HCT116 (cell line): ENCODE data around the gene MXRA7. TPM values are rescaled to one million over a fixed set of nuclear protein-coding genes. Genes with fewer than 3 reads are reported as not detected.

ENCODE experiments used
- ATAC-seq: fragments of 200-7000 bp; cut with Tn5 transposase; 2 replicates; pipeline ENCODE4 v1.9.1; 2020; ENCODE audit warnings: mild to moderate bottlenecking, moderate library complexity
- BruUV-seq: library from RNA; stranded (reverse); fragments of 400-500 nt; replicated peaks from 2 replicates; lab custom pipeline; 2021; lab: Mats Ljungman, UMichigan
- CTCF ChIA-PET: fragments of 300-600 bp; sonication (Branson Sonifier 250); formaldehyde crosslinking; loops from one replicate; lab custom pipeline; 2021; ENCODE audit warnings: antibody characterized with exemption; lab: Charles Lee
- POLR2A ChIA-PET: fragments of 300-600, 350-600 bp; sonication (Branson Sonifier 250); formaldehyde crosslinking; loops from one replicate; lab custom pipeline; 2021; ENCODE audit warnings: antibody characterized with exemption; lab: Charles Lee
- RAD21 ChIA-PET, 2 experiments: fragments of 300-600 bp; sonication (Branson Sonifier 250); formaldehyde crosslinking; loops; one replicate each; lab custom pipeline; 2023; ENCODE audit warnings: low total read pairs in 2 of 2; ENCODE audit not compliant: uncharacterized antibody in 2 of 2, unreplicated experiment in 2 of 2, low non-redundant PET in 1 of 2; lab: Charles Lee
- DNase-seq: peaks from one replicate; pipeline ENCODE4 v3.0.0-alpha.2; 2010; ENCODE audit warnings: low read depth, low spot score
- H2AFZ ChIP-seq: fragments of 200-600 bp; shearing (Covaris generic), sonication (generic); 2 replicates; pipeline ENCODE4 v1.6.1; 2017; ENCODE audit warnings: low read depth, mixed run types, mixed read lengths, antibody characterized with exemption, low read length; ENCODE audit not compliant: poor library complexity, severe bottlenecking
- H3K27ac ChIP-seq: 2 replicates; pipeline ENCODE4 v1.5.1; 2012; ENCODE audit warnings: low read depth, low read length
- H3K27me3 ChIP-seq: fragments of 200-600 bp; sonication (generic); 2 replicates; pipeline ENCODE4 v1.6.1; 2016; ENCODE audit warnings: mixed run types, low read length, mixed read lengths; ENCODE audit not compliant: insufficient read depth
- H3K36me3 ChIP-seq, 2 experiments: fragments of 200-500 bp in 1 of 2; fragments of 200-600 bp in 1 of 2; sonication (Bioruptor generic) in 1 of 2; sonication (generic) in 1 of 2; 2 replicates each; pipeline versions ENCODE4 v1.5.1 to v1.6.1; 2014 to 2016; ENCODE audit warnings: low read length in 2 of 2, inconsistent platforms in 1 of 2, mixed read lengths in 1 of 2, mixed run types in 1 of 2; ENCODE audit not compliant: insufficient read depth in 2 of 2, control insufficient read depth in 1 of 2
- H3K4me1 ChIP-seq, 2 experiments: fragments of 200-600 bp in 1 of 2; sonication (generic) in 1 of 2; 2 replicates each; pipeline versions ENCODE4 v1.5.1 to v1.6.1; 2012 to 2017; ENCODE audit warnings: low read length in 2 of 2, inconsistent platforms in 1 of 2, mild to moderate bottlenecking in 1 of 2, mixed read lengths in 1 of 2, mixed run types in 1 of 2, moderate library complexity in 1 of 2; ENCODE audit not compliant: insufficient read depth in 2 of 2, control insufficient read depth in 1 of 2
- H3K4me2 ChIP-seq: fragments of 200-600 bp; sonication (generic); 2 replicates; pipeline ENCODE4 v1.6.1; 2017; ENCODE audit warnings: mixed run types, low read length, mixed read lengths
- H3K4me3 ChIP-seq, 2 experiments: fragments of 200-600 bp in 1 of 2; sonication (generic) in 1 of 2; replicated peaks in 1 of 2; 2 replicates each; pipeline ENCODE4 v1.5.1; 2011 to 2016; ENCODE audit warnings: low read length in 2 of 2, control low read depth in 1 of 2, low read depth in 1 of 2, mild to moderate bottlenecking in 1 of 2, mixed read lengths in 1 of 2, mixed run types in 1 of 2
- H3K79me2 ChIP-seq: fragments of 200-600 bp; sonication (generic); 2 replicates; pipeline ENCODE4 v1.6.1; 2017; ENCODE audit warnings: mild to moderate bottlenecking, mixed run types, low read length, moderate library complexity, mixed read lengths; ENCODE audit not compliant: insufficient read depth
- H3K9ac ChIP-seq: fragments of 200-600 bp; sonication (generic); 2 replicates; pipeline ENCODE4 v1.6.1; 2016; ENCODE audit warnings: low read length, mixed read lengths
- H3K9me2 ChIP-seq: fragments of 200-600 bp; sonication (generic), shearing (Covaris generic); 2 replicates; pipeline ENCODE4 v1.6.1; 2017; ENCODE audit warnings: mixed run types, mild to moderate bottlenecking, moderate library complexity; ENCODE audit not compliant: insufficient read depth
- H3K9me3 ChIP-seq, 2 experiments: fragments of 200-500 bp in 1 of 2; fragments of 200-600 bp in 1 of 2; sonication (Bioruptor generic) in 1 of 2; sonication (generic) in 1 of 2; 2 replicates each; pipeline ENCODE4 v1.6.1; 2014 to 2017; ENCODE audit warnings: low read length in 2 of 2, mixed read lengths in 2 of 2, inconsistent platforms in 1 of 2, low read depth in 1 of 2, mild to moderate bottlenecking in 1 of 2, mixed run types in 1 of 2, moderate library complexity in 1 of 2; ENCODE audit not compliant: control insufficient read depth in 1 of 2, insufficient read depth in 1 of 2
- H4K20me1 ChIP-seq: fragments of 200-600 bp; sonication (generic), shearing (Covaris generic); 2 replicates; pipeline ENCODE4 v1.6.1; 2017; ENCODE audit warnings: mixed run types, mild to moderate bottlenecking, moderate library complexity; ENCODE audit not compliant: insufficient read depth
- CBX3 ChIP-seq: IDR thresholded peaks from 2 replicates; pipeline ENCODE4 v1.6.1; 2012; ENCODE audit warnings: low read depth
- CEBPB ChIP-seq: IDR thresholded peaks from 2 replicates; pipeline ENCODE4 v1.6.1; 2012; ENCODE audit warnings: low read depth
- EGR1 ChIP-seq: IDR thresholded peaks from 2 replicates; pipeline ENCODE4 v1.6.1; 2012; ENCODE audit warnings: low read depth
- EZH2 ChIP-seq: fragments of 200-600 bp; sonication (generic); IDR thresholded peaks from 2 replicates; pipeline ENCODE4 v1.6.1; 2017; ENCODE audit warnings: antibody characterized with exemption, mixed run types
- JUND ChIP-seq: IDR thresholded peaks from 2 replicates; pipeline ENCODE4 v1.6.1; 2012
- POLR2A ChIP-seq: IDR thresholded peaks from 2 replicates; pipeline ENCODE4 v1.7.0; 2011; ENCODE audit warnings: borderline replicate concordance; ENCODE audit not compliant: insufficient read depth, insufficient read length; ENCODE audit errors: extremely low read depth
- RAD21 ChIP-seq: IDR thresholded peaks from 2 replicates; pipeline ENCODE4 v1.6.1; 2012; ENCODE audit warnings: low read depth, mild to moderate bottlenecking
- SRF ChIP-seq: IDR thresholded peaks from 2 replicates; pipeline ENCODE4 v1.6.1; 2012; ENCODE audit warnings: low read depth
- YY1 ChIP-seq: IDR thresholded peaks from 2 replicates; pipeline ENCODE4 v1.6.1; 2011; ENCODE audit warnings: low read length, low read depth, moderate library complexity, mild to moderate bottlenecking; ENCODE audit not compliant: insufficient replicate concordance; ENCODE audit errors: extremely low read depth
- intact Hi-C: fragments of 100-400 bp; cut with micrococcal nuclease; formaldehyde crosslinking; loops from 2 replicates; pipeline ENCODE4 v1.10.0; 2022
- total RNA-seq: library from RNA; stranded (reverse); gene quantifications from one replicate; pipeline ENCODE4 v1.2.1, GENCODE V29; 2021; ENCODE audit not compliant: unreplicated experiment
- TF ChIP-seq, protein P1 (sequence below), 3 experiments: fragments of 200-600 bp in 1 of 3; sonication (generic) in 1 of 3; IDR thresholded peaks in 2 of 3; conservative IDR thresholded peaks in 1 of 3; 2 replicates each; pipeline ENCODE4 v1.5.1; 2012 to 2017; ENCODE audit warnings: low read depth in 2 of 3, low read length in 2 of 3, antibody characterized with exemption in 1 of 3, borderline replicate concordance in 1 of 3, control low read depth in 1 of 3, mild to moderate bottlenecking in 1 of 3, mixed read lengths in 1 of 3, mixed run types in 1 of 3, moderate library complexity in 1 of 3; ENCODE audit not compliant: insufficient read depth in 1 of 3

MXRA7 gene
- total RNA-seq, 1 experiment from 2014 or later: 57.1 TPM

- H3K27me3 ChIP-seq: no peaks in the 10 kb centered on the region
- ATAC-seq (no peak), DNase-seq (no peak)
- ChIA-PET RAD21 (no interaction called here), POLR2A (interaction anchor here (1.1 kb wide), 1 partner anchor 20 kb away, joined by 3 read pairs; no protein-coding TSS in a partner anchor), CTCF (interaction anchor here (1.3 to 2.0 kb wide), 2 partner anchors 10 to 169 kb away, joined by 7 to 10 read pairs; no protein-coding TSS in a partner anchor)
- intact Hi-C loops: no loop called here
- H4K20me1 ChIP-seq: no peaks in the 10 kb centered on the region
- H3K36me3 ChIP-seq: no peaks in the 10 kb centered on the region
- H3K4me3 ChIP-seq: no peak overlapping the region
- no peak overlapping the region for H3K4me2 ChIP-seq
- H3K4me1 ChIP-seq: peaks cover 22 to 24% of the 10 kb centered on the region in 2 experiments
- no peak overlapping the region for H2AFZ ChIP-seq
- 0 out of 2 replicates have a peak, but pooled peaks cover 1% of the 10 kb centered on the region for H3K79me2 ChIP-seq
- H3K9me2 ChIP-seq: no peaks in the 10 kb centered on the region
- H3K9me3 ChIP-seq: no peaks in the 10 kb centered on the region
- no peak overlapping the region for H3K9ac ChIP-seq
- no peak overlapping the region for H3K27ac ChIP-seq
- TF ChIP-seq, protein P1, sequence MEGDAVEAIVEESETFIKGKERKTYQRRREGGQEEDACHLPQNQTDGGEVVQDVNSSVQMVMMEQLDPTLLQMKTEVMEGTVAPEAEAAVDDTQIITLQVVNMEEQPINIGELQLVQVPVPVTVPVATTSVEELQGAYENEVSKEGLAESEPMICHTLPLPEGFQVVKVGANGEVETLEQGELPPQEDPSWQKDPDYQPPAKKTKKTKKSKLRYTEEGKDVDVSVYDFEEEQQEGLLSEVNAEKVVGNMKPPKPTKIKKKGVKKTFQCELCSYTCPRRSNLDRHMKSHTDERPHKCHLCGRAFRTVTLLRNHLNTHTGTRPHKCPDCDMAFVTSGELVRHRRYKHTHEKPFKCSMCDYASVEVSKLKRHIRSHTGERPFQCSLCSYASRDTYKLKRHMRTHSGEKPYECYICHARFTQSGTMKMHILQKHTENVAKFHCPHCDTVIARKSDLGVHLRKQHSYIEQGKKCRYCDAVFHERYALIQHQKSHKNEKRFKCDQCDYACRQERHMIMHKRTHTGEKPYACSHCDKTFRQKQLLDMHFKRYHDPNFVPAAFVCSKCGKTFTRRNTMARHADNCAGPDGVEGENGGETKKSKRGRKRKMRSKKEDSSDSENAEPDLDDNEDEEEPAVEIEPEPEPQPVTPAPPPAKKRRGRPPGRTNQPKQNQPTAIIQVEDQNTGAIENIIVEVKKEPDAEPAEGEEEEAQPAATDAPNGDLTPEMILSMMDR (IDR thresholded peaks at IDR 0.05 in 2 of 3, conservative IDR thresholded peaks at IDR 0.05 in 1 of 3; ENCODE audit: borderline replicate concordance in 1 of 3, insufficient read depth in 1 of 3, low read depth in 2 of 3, low read length in 2 of 3): no peak
- no peak for TF ChIP-seq CEBPB
- no peak for TF ChIP-seq POLR2A
- TF ChIP-seq YY1: no peak
- no peak for TF ChIP-seq JUND
- TF ChIP-seq RAD21: no peak
- no peak for TF ChIP-seq EGR1
- no peak for TF ChIP-seq EZH2
- TF ChIP-seq SRF: no peak
- TF ChIP-seq CBX3: no peak
- BruUV-seq: no TSS peak
These were observed 19.2 kb downstream of the MXRA7 start for GRCh38 chr17:76691379-76692191.
